Testis (tissue), 2 donors: ENCODE results near the gene PAPPA2.

Experiments
- CTCF ChIP-seq, 3 experiments: fragments of 450-650 bp in 2 of 3; fragments of 200-600 bp in 1 of 3; sonication (generic) in 1 of 3; IDR thresholded peaks; one replicate each; pipeline ENCODE4 v1.5.1; 2016 to 2019; ENCODE audit warnings: antibody characterized with exemption in 3 of 3, mild to moderate bottlenecking in 2 of 3, moderate library complexity in 1 of 3
- POLR2A ChIP-seq: fragments of 450-650 bp; IDR thresholded peaks from one replicate; pipeline ENCODE4 v1.6.1; 2017; ENCODE audit warnings: antibody characterized with exemption, mild to moderate bottlenecking, moderate library complexity

- TF ChIP-seq CTCF (IDR thresholded peaks at IDR 0.05) (no peak), POLR2A (no peak)
These were observed 156.3 kb downstream of the PAPPA2 start for GRCh38 chr1:176619261-176619660.
